ENCODE measurements around the gene FAM117B.

- TF ChIP-seq CTCF (IDR thresholded peaks at IDR 0.05; ENCODE audit: insufficient read depth, low read depth, low read length): no peak
- no peak for TF ChIP-seq EZH2 (IDR thresholded peaks at IDR 0.05; ENCODE audit: insufficient read depth, low read length)
These were observed 70.8 kb downstream of the FAM117B start for GRCh38 chr2:202705446-202706020.
